SU-DHL-6 (cell line): ENCODE measurements around the gene EDARADD.

Experiments used
- H2AFZ ChIP-seq: fragments of 200-600 bp; sonication (generic); 2 replicates; pipeline ENCODE4 v1.6.1; 2014; ENCODE audit warnings: low read depth, mild to moderate bottlenecking, moderate library complexity, mixed read lengths, antibody characterized with exemption, low read length; ENCODE audit not compliant: severe bottlenecking
- H3F3A ChIP-seq: fragments of 200-600 bp; shearing (Covaris generic); 2 replicates; pipeline ENCODE4 v1.6.0; 2016; ENCODE audit warnings: antibody characterized with exemption, mild to moderate bottlenecking; ENCODE audit not compliant: insufficient read depth
- H3K27ac ChIP-seq: fragments of 200-600 bp; sonication (generic); 2 replicates; pipeline ENCODE4 v1.5.1; 2016; ENCODE audit warnings: low read depth, mild to moderate bottlenecking, low read length, moderate library complexity, mixed read lengths
- H3K27me3 ChIP-seq: fragments of 200-600 bp; sonication (generic), shearing (Covaris generic); 2 replicates; pipeline ENCODE4 v1.6.0; 2014; ENCODE audit warnings: mild to moderate bottlenecking, low read length
- H3K36me3 ChIP-seq: fragments of 200-600 bp; sonication (generic); 2 replicates; pipeline ENCODE4 v1.6.1; 2014; ENCODE audit warnings: mild to moderate bottlenecking, low read length, mixed read lengths
- H3K4me2 ChIP-seq: fragments of 300-600, 200-600 bp; shearing (Covaris generic), sonication (generic); 2 replicates; pipeline ENCODE4 v1.6.0; 2014; ENCODE audit warnings: low read length, low read depth, mild to moderate bottlenecking; ENCODE audit not compliant: poor library complexity, severe bottlenecking
- H3K4me3 ChIP-seq: fragments of 200-600 bp; sonication (generic); 2 replicates; pipeline ENCODE4 v1.5.1; 2014; ENCODE audit warnings: antibody characterized with exemption, low read length, mild to moderate bottlenecking, mixed read lengths; ENCODE audit not compliant: insufficient read depth, poor library complexity, severe bottlenecking
- H3K79me2 ChIP-seq: fragments of 200-600 bp; sonication (generic); 2 replicates; pipeline ENCODE4 v1.6.1; 2014; ENCODE audit warnings: mild to moderate bottlenecking, low read length, moderate library complexity; ENCODE audit not compliant: insufficient read depth
- H3K9ac ChIP-seq: fragments of 200-600 bp; sonication (generic); 2 replicates; pipeline ENCODE4 v1.7.0; 2014; ENCODE audit warnings: mild to moderate bottlenecking, low read length
- H3K9me2 ChIP-seq: fragments of 200-600 bp; sonication (generic); replicated peaks from 2 replicates; pipeline ENCODE4 v1.6.1; 2014; ENCODE audit warnings: low read length; ENCODE audit not compliant: insufficient read depth
- H3K9me3 ChIP-seq: fragments of 200-600 bp; sonication (generic); 2 replicates; pipeline ENCODE4 v1.6.1; 2014; ENCODE audit warnings: low read length, mixed read lengths; ENCODE audit not compliant: insufficient read depth
- H4K20me1 ChIP-seq: fragments of 200-600 bp; sonication (generic); 2 replicates; pipeline ENCODE4 v1.6.1; 2014; ENCODE audit warnings: low read depth, mild to moderate bottlenecking, antibody characterized with exemption, low read length, moderate library complexity, mixed read lengths
- EZH2phosphoT487 ChIP-seq: fragments of 200-600 bp; sonication (generic), shearing (Covaris generic); conservative IDR thresholded peaks from 2 replicates; pipeline ENCODE4 v1.6.1; 2018; ENCODE audit warnings: mild to moderate bottlenecking, antibody characterized with exemption, low read length, moderate library complexity, mixed read lengths
- TF ChIP-seq, protein P1 (sequence below): fragments of 200-600 bp; sonication (generic); IDR thresholded peaks from one replicate; pipeline ENCODE4 v1.5.1; 2017; ENCODE audit warnings: antibody characterized with exemption, mild to moderate bottlenecking, low read length, moderate library complexity; ENCODE audit not compliant: insufficient read depth, poor library complexity, severe bottlenecking

EDARADD gene

DNA sequence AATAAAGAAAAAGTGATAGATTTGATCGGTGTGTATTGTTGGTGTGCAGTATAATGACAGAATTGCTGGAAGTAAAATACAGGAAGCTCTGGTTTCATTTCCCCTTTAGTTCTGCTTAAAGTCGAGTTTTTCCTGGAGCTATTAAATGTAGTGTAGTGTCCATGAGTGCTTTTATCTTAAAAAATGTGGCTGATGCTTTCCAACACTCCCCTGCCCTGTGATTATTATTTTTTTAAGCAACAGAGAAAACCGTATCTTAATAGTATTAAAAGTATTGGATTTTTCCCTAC lies 130.8 kb downstream of the EDARADD start:
- no peaks in the 10 kb centered on the region; the same call in 1 of the 2 replicates for H3F3A ChIP-seq
- peak overlapping the region; percentile 78 for H3K4me3 ChIP-seq
- H3K79me2 ChIP-seq, result no peaks in the 10 kb centered on the region
- TF ChIP-seq, protein P1, sequence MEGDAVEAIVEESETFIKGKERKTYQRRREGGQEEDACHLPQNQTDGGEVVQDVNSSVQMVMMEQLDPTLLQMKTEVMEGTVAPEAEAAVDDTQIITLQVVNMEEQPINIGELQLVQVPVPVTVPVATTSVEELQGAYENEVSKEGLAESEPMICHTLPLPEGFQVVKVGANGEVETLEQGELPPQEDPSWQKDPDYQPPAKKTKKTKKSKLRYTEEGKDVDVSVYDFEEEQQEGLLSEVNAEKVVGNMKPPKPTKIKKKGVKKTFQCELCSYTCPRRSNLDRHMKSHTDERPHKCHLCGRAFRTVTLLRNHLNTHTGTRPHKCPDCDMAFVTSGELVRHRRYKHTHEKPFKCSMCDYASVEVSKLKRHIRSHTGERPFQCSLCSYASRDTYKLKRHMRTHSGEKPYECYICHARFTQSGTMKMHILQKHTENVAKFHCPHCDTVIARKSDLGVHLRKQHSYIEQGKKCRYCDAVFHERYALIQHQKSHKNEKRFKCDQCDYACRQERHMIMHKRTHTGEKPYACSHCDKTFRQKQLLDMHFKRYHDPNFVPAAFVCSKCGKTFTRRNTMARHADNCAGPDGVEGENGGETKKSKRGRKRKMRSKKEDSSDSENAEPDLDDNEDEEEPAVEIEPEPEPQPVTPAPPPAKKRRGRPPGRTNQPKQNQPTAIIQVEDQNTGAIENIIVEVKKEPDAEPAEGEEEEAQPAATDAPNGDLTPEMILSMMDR, result no peak
- TF ChIP-seq EZH2phosphoT487, result no peak
- peak overlapping the region; percentile 51 for H3K9ac ChIP-seq
- peak overlapping the region; percentile 94 for H2AFZ ChIP-seq
- no peaks in the 10 kb centered on the region for H4K20me1 ChIP-seq
- no peaks in the 10 kb centered on the region for H3K9me2 ChIP-seq
- no peaks in the 10 kb centered on the region for H3K9me3 ChIP-seq
- no peaks in the 10 kb centered on the region for H3K27me3 ChIP-seq
- peak overlapping the region; percentile 99 for H3K4me2 ChIP-seq
- H3K36me3 ChIP-seq, result no peaks in the 10 kb centered on the region
- no peak overlapping the region for H3K27ac ChIP-seq

DNA sequence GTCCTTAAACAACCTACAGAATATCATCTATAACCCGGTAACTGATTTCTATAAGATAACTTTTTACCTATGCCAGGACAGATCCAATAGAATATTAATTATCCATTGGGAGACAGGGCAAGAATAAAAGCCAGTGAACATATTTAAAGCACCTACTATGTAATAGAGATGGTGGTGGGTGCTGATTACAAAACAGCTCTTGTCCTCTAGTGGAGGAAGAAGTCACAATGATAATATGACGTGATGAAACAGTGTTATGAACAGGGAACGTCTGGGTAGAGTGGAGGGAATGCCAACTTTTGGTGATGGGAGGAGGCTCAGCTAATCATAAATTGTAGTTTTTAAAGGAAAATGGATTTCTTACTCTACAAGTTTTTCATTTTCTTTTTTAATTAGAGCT lies 132.0 kb downstream of the EDARADD start:
- no peaks in the 10 kb centered on the region for H4K20me1 ChIP-seq
- H3K9me3 ChIP-seq, result no peaks in the 10 kb centered on the region
- no peaks in the 10 kb centered on the region for H3K9me2 ChIP-seq
- TF ChIP-seq EZH2phosphoT487, result no peak
- TF ChIP-seq, protein P1, result no peak
- no peaks in the 10 kb centered on the region for H3K79me2 ChIP-seq
- H3K27ac ChIP-seq, result no peak overlapping the region
- no peak overlapping the region for H3K4me2 ChIP-seq
- no peaks in the 10 kb centered on the region for H3K36me3 ChIP-seq
- no peaks in the 10 kb centered on the region; the same call in 1 of the 2 replicates for H3F3A ChIP-seq
- H3K4me3 ChIP-seq, result no peak overlapping the region
- no peaks in the 10 kb centered on the region for H3K27me3 ChIP-seq
- H2AFZ ChIP-seq, result no peak overlapping the region
- H3K9ac ChIP-seq, result no peak overlapping the region

DNA sequence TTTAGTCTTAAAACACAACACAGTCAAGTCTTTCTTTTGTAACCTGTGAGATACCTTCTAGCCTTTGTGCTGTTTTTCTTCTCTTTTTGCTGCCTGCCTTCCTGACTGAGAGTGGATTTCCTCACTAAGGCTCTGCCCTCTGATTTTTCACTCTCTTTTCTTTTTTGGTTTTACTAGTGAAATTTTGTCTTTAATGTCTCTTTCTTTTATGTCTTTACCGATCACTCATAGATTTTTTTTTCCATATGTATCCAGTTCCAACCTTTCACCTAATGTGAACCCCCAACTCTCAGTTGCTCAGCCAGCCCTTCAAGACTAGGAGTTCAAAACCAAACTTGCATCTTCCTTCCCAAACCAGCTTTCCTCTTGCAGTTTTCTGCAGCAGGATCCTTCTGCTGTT lies 136.2 kb downstream of the EDARADD start:
- no peaks in the 10 kb centered on the region for H3K36me3 ChIP-seq
- H3K27ac ChIP-seq, result peak overlapping the region; percentile 62
- no peaks in the 10 kb centered on the region for H3K79me2 ChIP-seq
- peak overlapping the region; percentile 46 for H3K4me2 ChIP-seq
- no peak overlapping the region for H3K4me3 ChIP-seq
- no peaks in the 10 kb centered on the region for H3K9me2 ChIP-seq
- H3K9me3 ChIP-seq, result no peaks in the 10 kb centered on the region
- H3F3A ChIP-seq, result no peaks in the 10 kb centered on the region; the same call in 1 of the 2 replicates
- no peaks in the 10 kb centered on the region for H3K27me3 ChIP-seq
- peak overlapping the region; percentile 12 for H3K9ac ChIP-seq
- no peak overlapping the region for H2AFZ ChIP-seq
- no peaks in the 10 kb centered on the region for H4K20me1 ChIP-seq
- TF ChIP-seq, protein P1, result no peak

DNA sequence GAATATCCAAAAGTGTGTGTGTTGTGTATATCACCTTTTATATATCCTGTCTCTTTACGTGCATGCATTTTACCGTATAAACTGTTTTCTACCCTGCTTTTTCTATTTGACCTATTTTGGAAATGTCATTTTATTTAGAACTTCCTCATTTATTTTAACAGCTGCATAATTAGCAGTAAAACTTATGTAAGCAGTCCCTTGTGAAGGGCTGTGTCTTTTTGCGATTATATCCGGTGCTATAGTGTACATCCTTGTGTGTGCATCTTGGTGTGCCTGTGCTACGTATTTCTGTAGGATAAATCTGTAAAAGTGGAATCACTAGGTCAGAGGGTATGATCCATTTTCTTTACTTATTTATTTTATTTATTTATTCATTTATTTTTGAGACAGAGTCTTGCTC lies 136.9 kb downstream of the EDARADD start:
- no peaks in the 10 kb centered on the region for H3K27me3 ChIP-seq
- H3K9me2 ChIP-seq, result no peaks in the 10 kb centered on the region
- H3F3A ChIP-seq, result no peaks in the 10 kb centered on the region; the same call in 1 of the 2 replicates
- no peak overlapping the region for H3K4me3 ChIP-seq
- no peaks in the 10 kb centered on the region for H4K20me1 ChIP-seq
- H3K27ac ChIP-seq, result peak overlapping the region; percentile 62
- H3K9me3 ChIP-seq, result no peaks in the 10 kb centered on the region
- H3K4me2 ChIP-seq, result peak overlapping the region; percentile 46
- H2AFZ ChIP-seq, result no peak overlapping the region
- H3K79me2 ChIP-seq, result no peaks in the 10 kb centered on the region
- TF ChIP-seq, protein P1, result no peak
- no peak for TF ChIP-seq EZH2phosphoT487
- no peaks in the 10 kb centered on the region for H3K36me3 ChIP-seq
- peak overlapping the region; percentile 12; the same call in 1 of the 2 replicates for H3K9ac ChIP-seq
